H9 (cell line): ENCODE measurements around the gene SLC35B2. TPM values are rescaled to one million over a fixed set of nuclear protein-coding genes. Genes with fewer than 3 reads are reported as not detected.

Experiments
- DNase-seq: peaks from one replicate; pipeline ENCODE4 v3.0.0-alpha.2; 2017
- H2AFZ ChIP-seq: one replicate; pipeline ENCODE4 v1.6.1; 2013; ENCODE audit warnings: mild to moderate bottlenecking, low read length, control low read depth, moderate library complexity
- H2AK5ac ChIP-seq: 2 replicates; pipeline ENCODE4 v1.6.1; 2013; ENCODE audit warnings: low read length, control low read depth, mixed read lengths; ENCODE audit not compliant: insufficient read length
- H2BK120ac ChIP-seq: one replicate; pipeline ENCODE4 v1.6.1; 2013; ENCODE audit warnings: low read depth, mild to moderate bottlenecking, low read length, control low read depth, inconsistent platforms; ENCODE audit not compliant: poor library complexity, severe bottlenecking
- H2BK12ac ChIP-seq: 2 replicates; pipeline ENCODE4 v1.6.1; 2013; ENCODE audit warnings: low read length, control low read depth, mixed read lengths, low read depth; ENCODE audit not compliant: insufficient read length
- H2BK15ac ChIP-seq: 2 replicates; pipeline ENCODE4 v1.6.1; 2013; ENCODE audit warnings: low read depth, low read length, control low read depth
- H2BK20ac ChIP-seq: one replicate; pipeline ENCODE4 v1.6.1; 2013; ENCODE audit warnings: low read depth, mild to moderate bottlenecking, low read length, control low read depth, inconsistent platforms; ENCODE audit not compliant: poor library complexity, severe bottlenecking
- H2BK5ac ChIP-seq: 2 replicates; pipeline ENCODE4 v1.6.1; 2013; ENCODE audit warnings: low read length, control low read depth, mixed read lengths; ENCODE audit not compliant: insufficient read length
- H3K14ac ChIP-seq: 2 replicates; pipeline ENCODE4 v1.6.1; 2013; ENCODE audit warnings: low read length, control low read depth; ENCODE audit not compliant: insufficient read depth
- H3K18ac ChIP-seq: 2 replicates; pipeline ENCODE4 v1.6.1; 2013; ENCODE audit warnings: low read depth, mild to moderate bottlenecking, mixed read lengths, low read length, control low read depth; ENCODE audit not compliant: insufficient read length
- H3K23ac ChIP-seq: 2 replicates; pipeline ENCODE4 v1.6.1; 2013; ENCODE audit warnings: low read length, control low read depth, mixed read lengths, low read depth; ENCODE audit not compliant: insufficient read length
- H3K23me2 ChIP-seq: 2 replicates; pipeline ENCODE4 v1.6.1; 2013; ENCODE audit warnings: low read depth, mild to moderate bottlenecking, mixed read lengths, low read length, control low read depth; ENCODE audit not compliant: insufficient read length, poor library complexity, severe bottlenecking
- H3K27ac ChIP-seq: 2 replicates; pipeline ENCODE4 v1.5.1; 2013; ENCODE audit warnings: low read length, control low read depth, mixed read lengths, low read depth; ENCODE audit not compliant: insufficient read length
- H3K27me3 ChIP-seq: 2 replicates; pipeline ENCODE4 v1.6.1; 2013; ENCODE audit warnings: low read length, control low read depth, inconsistent platforms; ENCODE audit not compliant: insufficient read depth
- H3K4ac ChIP-seq: 2 replicates; pipeline ENCODE4 v1.6.1; 2013; ENCODE audit warnings: low read depth, mild to moderate bottlenecking, control low read depth, inconsistent platforms, low read length, moderate library complexity
- H3K4me1 ChIP-seq: 2 replicates; pipeline ENCODE4 v1.6.1; 2013; ENCODE audit warnings: low read length, control low read depth, inconsistent platforms; ENCODE audit not compliant: insufficient read depth
- H3K4me2 ChIP-seq: 2 replicates; pipeline ENCODE4 v1.6.1; 2013; ENCODE audit warnings: low read length, control low read depth, mixed read lengths; ENCODE audit not compliant: insufficient read length, insufficient read depth
- H3K56ac ChIP-seq: 2 replicates; pipeline ENCODE4 v1.6.1; 2013; ENCODE audit warnings: low read depth, mild to moderate bottlenecking, mixed read lengths, low read length, control low read depth; ENCODE audit not compliant: insufficient read length
- H3K79me1 ChIP-seq: 2 replicates; pipeline ENCODE4 v1.6.1; 2013; ENCODE audit warnings: low read depth, mild to moderate bottlenecking, moderate library complexity, low read length, control low read depth, inconsistent platforms; ENCODE audit not compliant: insufficient read depth, poor library complexity, severe bottlenecking
- H3K79me2 ChIP-seq: 2 replicates; pipeline ENCODE4 v1.6.1; 2013; ENCODE audit warnings: low read length, control low read depth, inconsistent platforms; ENCODE audit not compliant: insufficient read depth
- H3K9ac ChIP-seq: 2 replicates; pipeline ENCODE4 v1.6.1; 2013; ENCODE audit warnings: low read length, control low read depth, mixed read lengths; ENCODE audit not compliant: insufficient read length; ENCODE audit errors: extremely low read depth
- H3K9me3 ChIP-seq: one replicate; pipeline ENCODE4 v1.6.1; 2013; ENCODE audit warnings: low read depth, low read length, inconsistent platforms; ENCODE audit not compliant: control insufficient read depth
- H3T11ph ChIP-seq: one replicate; pipeline ENCODE4 v1.6.1; 2013; ENCODE audit warnings: mild to moderate bottlenecking, low read length, control low read depth, inconsistent platforms
- H4K20me1 ChIP-seq: one replicate; pipeline ENCODE4 v1.6.1; 2013; ENCODE audit not compliant: control insufficient read depth, insufficient read length, insufficient read depth
- H4K5ac ChIP-seq: 2 replicates; pipeline ENCODE4 v1.6.1; 2013; ENCODE audit warnings: low read depth, mild to moderate bottlenecking, mixed read lengths, low read length, control low read depth; ENCODE audit not compliant: insufficient read length
- H4K8ac ChIP-seq: replicated peaks from 2 replicates; pipeline ENCODE4 v1.6.1; 2013; ENCODE audit warnings: low read length, control low read depth, mixed read lengths, low read depth; ENCODE audit not compliant: insufficient read length
- H4K91ac ChIP-seq: 2 replicates; pipeline ENCODE4 v1.6.1; 2013; ENCODE audit warnings: low read depth, mild to moderate bottlenecking, moderate library complexity, mixed read lengths, low read length, control low read depth; ENCODE audit not compliant: insufficient read length
- H3K27ac Mint-ChIP-seq, 3 experiments: 2 replicates in 2 of 3; 3 replicates in 1 of 3; pipeline ENCODE4 v1.8.0; 2020 to 2021; ENCODE audit warnings: mixed read lengths in 3 of 3, mild to moderate bottlenecking in 1 of 3, moderate library complexity in 1 of 3
- H3K27me3 Mint-ChIP-seq: 2 replicates; pipeline ENCODE4 v1.8.0; 2021; ENCODE audit warnings: low read depth, mild to moderate bottlenecking, moderate library complexity, mixed read lengths
- H3K36me3 Mint-ChIP-seq, 3 experiments: 2 replicates in 2 of 3; 3 replicates in 1 of 3; pipeline ENCODE4 v1.8.0; 2020 to 2021; ENCODE audit warnings: low read depth in 3 of 3, mixed read lengths in 3 of 3; ENCODE audit not compliant: insufficient read depth in 1 of 3
- H3K4me1 Mint-ChIP-seq, 2 experiments: 2 replicates each; pipeline ENCODE4 v1.8.0; 2020; ENCODE audit warnings: mixed read lengths in 2 of 2
- H3K4me3 Mint-ChIP-seq, 2 experiments: 2 replicates in 1 of 2; 3 replicates in 1 of 2; pipeline ENCODE4 v1.8.0; 2020 to 2021; ENCODE audit warnings: mild to moderate bottlenecking in 2 of 2, mixed read lengths in 2 of 2, moderate library complexity in 1 of 2
- H3K9me3 Mint-ChIP-seq, 2 experiments: 2 replicates in 1 of 2; 3 replicates in 1 of 2; pipeline ENCODE4 v1.8.0; 2020; ENCODE audit warnings: mild to moderate bottlenecking in 2 of 2, mixed read lengths in 2 of 2, moderate library complexity in 1 of 2
- WGBS: extraction: QIAGEN DNeasy Blood & Tissue Kit; methylation state at CpG from one replicate; pipeline ENCODE4 v1.1.7; 2013; ENCODE audit warnings: missing lambda C conversion rate, low lambda C conversion rate, mixed read lengths; ENCODE audit not compliant: insufficient read length; ENCODE audit errors: extremely low coverage; 5-methylcytosine and 5-hydroxymethylcytosine counted together
- total RNA-seq: library from RNA; stranded (reverse); gene quantifications from 2 replicates; pipeline ENCODE4 v1.2.1, GENCODE V29; 2021
- TF ChIP-seq, protein P1 (sequence below): fragments of 200-600 bp; sonication (generic); conservative IDR thresholded peaks from 3 replicates; pipeline ENCODE4 v1.8.0; 2021; ENCODE audit warnings: antibody characterized with exemption, mild to moderate bottlenecking

The SLC35B2 gene
- total RNA-seq, 1 experiment from 2014 or later: 34.5 TPM

DNA sequence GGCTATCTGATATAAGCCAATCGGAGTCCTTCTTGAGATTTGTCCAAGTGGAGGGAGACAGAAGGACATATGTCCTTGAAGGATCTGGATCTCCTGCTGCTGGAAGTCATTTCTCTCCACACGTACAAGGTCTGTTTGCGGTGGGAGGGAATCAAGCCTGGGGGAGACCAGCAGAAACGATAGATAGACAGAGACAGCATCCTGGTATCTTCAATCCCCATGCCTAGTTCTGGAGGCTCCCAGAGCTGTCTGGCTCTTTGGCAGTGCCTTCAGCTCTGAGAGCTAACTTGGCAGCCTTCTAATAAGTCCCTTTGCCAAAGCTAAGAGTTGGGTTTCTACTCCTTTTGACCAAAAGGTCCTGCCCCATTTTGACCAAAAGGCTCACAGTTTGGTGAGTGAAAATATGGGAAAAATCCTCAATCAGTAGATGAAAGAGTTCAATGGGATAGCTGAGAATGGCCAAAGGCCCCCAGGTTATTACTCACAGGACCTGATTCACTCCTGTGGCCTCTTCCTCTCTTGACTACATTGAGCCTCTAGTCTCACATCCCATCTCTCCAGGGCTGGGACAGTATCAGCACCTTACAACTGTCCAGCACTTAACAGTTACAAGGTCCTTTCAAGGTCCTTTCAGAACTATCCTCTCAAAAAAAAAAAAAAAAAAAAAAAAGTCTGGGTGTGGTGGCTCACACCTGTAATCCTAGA lies 35.5 kb upstream of the SLC35B2 start:
- Histone ChIP-seq H4K8ac (no peak overlapping the region), H3K14ac (no peak overlapping the region), H2AK5ac (no peak overlapping the region), H3K23me2 (peaks cover 8% of the 10 kb centered on the region), H3K79me2 (no peaks in the 10 kb centered on the region), H3K79me1 (no peaks in the 10 kb centered on the region), H2BK5ac (no peak overlapping the region), H3K4ac (no peak overlapping the region), H2BK15ac (no peak overlapping the region), H3K27ac (no peak overlapping the region), H2BK120ac (no peak overlapping the region), H4K5ac (no peak overlapping the region), H4K91ac (no peak overlapping the region), H3K4me1 (no peaks in the 10 kb centered on the region), H3K18ac (no peak overlapping the region), H3K27me3 (peaks cover 2% of the 10 kb centered on the region; the same call in 1 of the 2 replicates), H3K56ac (no peak overlapping the region), H3T11ph (no peak overlapping the region), H3K4me2 (no peak overlapping the region), H4K20me1 (no peaks in the 10 kb centered on the region), H2BK20ac (no peak overlapping the region), H3K9ac (no peak overlapping the region), H3K23ac (no peak overlapping the region), H2AFZ (no peak overlapping the region), H3K9me3 (no peaks in the 10 kb centered on the region), H2BK12ac (no peak overlapping the region)
- no peak for DNase-seq
- Mint-ChIP-seq H3K36me3 (no peaks in the 10 kb centered on the region), H3K4me3 (no peak overlapping the region), H3K9me3 (no peaks in the 10 kb centered on the region), H3K27ac (no peak overlapping the region), H3K27me3 (peaks cover 75% of the 10 kb centered on the region), H3K4me1 (peaks cover 8 to 9% of the 10 kb centered on the region in 2 experiments)
- no CpG with 5 or more reads among the region's 4 CpGs for WGBS
- TF ChIP-seq, protein P1, sequence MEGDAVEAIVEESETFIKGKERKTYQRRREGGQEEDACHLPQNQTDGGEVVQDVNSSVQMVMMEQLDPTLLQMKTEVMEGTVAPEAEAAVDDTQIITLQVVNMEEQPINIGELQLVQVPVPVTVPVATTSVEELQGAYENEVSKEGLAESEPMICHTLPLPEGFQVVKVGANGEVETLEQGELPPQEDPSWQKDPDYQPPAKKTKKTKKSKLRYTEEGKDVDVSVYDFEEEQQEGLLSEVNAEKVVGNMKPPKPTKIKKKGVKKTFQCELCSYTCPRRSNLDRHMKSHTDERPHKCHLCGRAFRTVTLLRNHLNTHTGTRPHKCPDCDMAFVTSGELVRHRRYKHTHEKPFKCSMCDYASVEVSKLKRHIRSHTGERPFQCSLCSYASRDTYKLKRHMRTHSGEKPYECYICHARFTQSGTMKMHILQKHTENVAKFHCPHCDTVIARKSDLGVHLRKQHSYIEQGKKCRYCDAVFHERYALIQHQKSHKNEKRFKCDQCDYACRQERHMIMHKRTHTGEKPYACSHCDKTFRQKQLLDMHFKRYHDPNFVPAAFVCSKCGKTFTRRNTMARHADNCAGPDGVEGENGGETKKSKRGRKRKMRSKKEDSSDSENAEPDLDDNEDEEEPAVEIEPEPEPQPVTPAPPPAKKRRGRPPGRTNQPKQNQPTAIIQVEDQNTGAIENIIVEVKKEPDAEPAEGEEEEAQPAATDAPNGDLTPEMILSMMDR: no peak
